HepG2 (cell line): ENCODE results near the gene NCOR2. TPM values are rescaled to one million over a fixed set of nuclear protein-coding genes. Genes with fewer than 3 reads are reported as not detected.

ENCODE experiments used
- ASH2L ChIP-seq: fragments of 300-600, 200-600 bp; sonication (generic); IDR thresholded peaks from 2 replicates; pipeline ENCODE4 v1.7.0; 2017; ENCODE audit warnings: low read depth, mild to moderate bottlenecking, moderate library complexity, mixed read lengths, low read length; ENCODE audit not compliant: insufficient read length
- DNMT3B ChIP-seq: conservative IDR thresholded peaks from 2 replicates; pipeline ENCODE4 v1.6.1; 2016; ENCODE audit warnings: missing biosample characterization, control low read depth
- HDAC1 ChIP-seq: sonication (generic); formaldehyde crosslinking; IDR thresholded peaks from 2 replicates; pipeline ENCODE4 v1.5.1; 2020; ENCODE audit warnings: mild to moderate bottlenecking, missing genetic modification reagents
- MYC ChIP-seq: sonication (generic); formaldehyde crosslinking; IDR thresholded peaks from 2 replicates; pipeline ENCODE4 v1.9.0; 2021; ENCODE audit warnings: missing genetic modification reagents, borderline replicate concordance
- RXRA ChIP-seq: sonication (generic); formaldehyde crosslinking; IDR thresholded peaks from 2 replicates; pipeline ENCODE4 v1.5.1; 2020; ENCODE audit warnings: missing genetic modification reagents
- polyA plus RNA-seq, 8 experiments: library from polyadenylated mRNA; depleted of rRNA in 3 of 8; stranded (reverse) in 7 of 8; unstranded in 1 of 8; fragments of >200 nt; fragmentation: Illumina TruSeq in 4 of 8; extraction: Trizol in 4 of 8; gene quantifications; 2 replicates each; pipeline versions ENCODE4 v1.2.1 to v1.2.3, GENCODE V29; 2011 to 2016; ENCODE audit warnings: low read depth in 4 of 8, missing spikeins in 1 of 8, mixed read lengths in 1 of 8; ENCODE audit not compliant: insufficient read depth in 1 of 8
- total RNA-seq, 5 experiments: library from RNA; depleted of rRNA; stranded (reverse); fragments of >200 nt; fragmentation: Illumina TruSeq; extraction: Trizol; gene quantifications; 2 replicates each; pipeline ENCODE4 v1.2.3, GENCODE V29; 2016; ENCODE audit warnings: low read depth in 1 of 5
- TF ChIP-seq, protein P1 (sequence below): sonication (generic); formaldehyde crosslinking; IDR thresholded peaks from 2 replicates; pipeline ENCODE4 v1.9.0; 2021; ENCODE audit warnings: missing genetic modification reagents, borderline replicate concordance
- TF ChIP-seq, protein P2 (sequence below), 2 experiments: fragments of 450-650 bp in 1 of 2; sonication (generic) in 1 of 2; formaldehyde crosslinking in 1 of 2; IDR thresholded peaks; 2 replicates each; pipeline versions ENCODE4 v1.6.1 to v1.8.0; 2016 to 2022; ENCODE audit warnings: antibody characterized with exemption in 1 of 2, mild to moderate bottlenecking in 1 of 2, missing genetic modification reagents in 1 of 2
- TF ChIP-seq, protein P3 (sequence below): sonication (generic); formaldehyde crosslinking; IDR thresholded peaks from 2 replicates; pipeline ENCODE4 v1.4.0; 2020; ENCODE audit warnings: missing genetic modification reagents
- TF ChIP-seq, protein P4 (sequence below): sonication (generic); formaldehyde crosslinking; IDR thresholded peaks from 2 replicates; pipeline ENCODE4 v1.8.0; 2022; ENCODE audit warnings: mild to moderate bottlenecking, missing genetic modification reagents, moderate library complexity

The NCOR2 gene
- total and polyA plus RNA-seq, 2 of the 13 experiments (the other 11 are each of a cell fraction or from before 2014, with no cell fraction given) = 4.5 to 5.7 TPM

DNA sequence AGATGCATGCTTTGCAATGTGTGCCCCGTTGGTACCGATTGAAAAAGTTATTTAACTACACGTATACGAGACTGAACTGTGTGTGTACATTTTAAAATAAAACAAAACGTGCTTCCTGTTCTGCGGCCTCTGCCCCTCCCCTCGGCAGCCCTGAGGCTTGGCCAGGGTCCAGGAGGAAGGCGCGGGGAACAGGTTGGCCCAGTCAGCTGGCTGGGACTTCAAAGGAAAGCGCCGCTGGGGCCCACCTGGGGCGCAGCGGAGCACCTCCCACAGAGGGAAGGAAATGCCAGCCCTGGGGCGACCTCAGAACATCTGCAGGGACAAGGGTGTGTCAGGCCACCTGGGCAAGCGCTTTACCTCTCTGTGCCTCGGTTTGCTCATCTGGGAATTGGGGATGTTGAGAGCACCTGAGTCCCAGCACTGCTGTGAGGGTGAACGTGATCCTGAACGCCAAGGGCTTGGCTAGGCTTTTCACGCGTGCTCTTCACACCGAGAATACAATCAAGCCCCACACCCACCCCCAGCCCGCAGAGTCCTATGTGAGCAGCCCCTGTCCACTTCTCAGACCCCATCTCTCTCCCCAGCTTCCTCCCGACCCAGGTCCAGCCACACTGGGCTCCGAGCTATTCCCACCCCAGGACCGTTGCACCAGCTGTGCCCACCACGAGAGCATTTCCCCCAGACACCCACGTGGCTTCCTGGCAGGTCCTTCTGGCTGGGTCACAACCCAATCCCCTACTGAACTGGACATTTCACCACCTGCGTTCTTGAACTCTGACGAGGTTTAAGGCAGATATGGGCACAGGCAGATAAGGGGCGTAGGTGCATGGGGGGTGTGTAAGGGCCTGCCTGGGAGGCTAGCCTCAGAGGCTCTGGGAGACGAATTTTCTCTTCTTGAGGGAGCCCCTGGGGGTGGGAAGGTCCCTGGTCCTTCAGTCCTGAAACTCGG lies 41.9 kb upstream of the NCOR2 start (continued):
- TF ChIP-seq, protein P1, sequence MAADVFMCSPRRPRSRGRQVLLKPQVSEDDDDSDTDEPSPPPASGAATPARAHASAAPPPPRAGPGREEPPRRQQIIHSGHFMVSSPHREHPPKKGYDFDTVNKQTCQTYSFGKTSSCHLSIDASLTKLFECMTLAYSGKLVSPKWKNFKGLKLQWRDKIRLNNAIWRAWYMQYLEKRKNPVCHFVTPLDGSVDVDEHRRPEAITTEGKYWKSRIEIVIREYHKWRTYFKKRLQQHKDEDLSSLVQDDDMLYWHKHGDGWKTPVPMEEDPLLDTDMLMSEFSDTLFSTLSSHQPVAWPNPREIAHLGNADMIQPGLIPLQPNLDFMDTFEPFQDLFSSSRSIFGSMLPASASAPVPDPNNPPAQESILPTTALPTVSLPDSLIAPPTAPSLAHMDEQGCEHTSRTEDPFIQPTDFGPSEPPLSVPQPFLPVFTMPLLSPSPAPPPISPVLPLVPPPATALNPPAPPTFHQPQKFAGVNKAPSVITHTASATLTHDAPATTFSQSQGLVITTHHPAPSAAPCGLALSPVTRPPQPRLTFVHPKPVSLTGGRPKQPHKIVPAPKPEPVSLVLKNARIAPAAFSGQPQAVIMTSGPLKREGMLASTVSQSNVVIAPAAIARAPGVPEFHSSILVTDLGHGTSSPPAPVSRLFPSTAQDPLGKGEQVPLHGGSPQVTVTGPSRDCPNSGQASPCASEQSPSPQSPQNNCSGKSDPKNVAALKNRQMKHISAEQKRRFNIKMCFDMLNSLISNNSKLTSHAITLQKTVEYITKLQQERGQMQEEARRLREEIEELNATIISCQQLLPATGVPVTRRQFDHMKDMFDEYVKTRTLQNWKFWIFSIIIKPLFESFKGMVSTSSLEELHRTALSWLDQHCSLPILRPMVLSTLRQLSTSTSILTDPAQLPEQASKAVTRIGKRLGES (CRISPR knock-in tag) = no peak
- TF ChIP-seq HDAC1 (CRISPR knock-in tag) = peak; percentile 88
- TF ChIP-seq, protein P2, sequence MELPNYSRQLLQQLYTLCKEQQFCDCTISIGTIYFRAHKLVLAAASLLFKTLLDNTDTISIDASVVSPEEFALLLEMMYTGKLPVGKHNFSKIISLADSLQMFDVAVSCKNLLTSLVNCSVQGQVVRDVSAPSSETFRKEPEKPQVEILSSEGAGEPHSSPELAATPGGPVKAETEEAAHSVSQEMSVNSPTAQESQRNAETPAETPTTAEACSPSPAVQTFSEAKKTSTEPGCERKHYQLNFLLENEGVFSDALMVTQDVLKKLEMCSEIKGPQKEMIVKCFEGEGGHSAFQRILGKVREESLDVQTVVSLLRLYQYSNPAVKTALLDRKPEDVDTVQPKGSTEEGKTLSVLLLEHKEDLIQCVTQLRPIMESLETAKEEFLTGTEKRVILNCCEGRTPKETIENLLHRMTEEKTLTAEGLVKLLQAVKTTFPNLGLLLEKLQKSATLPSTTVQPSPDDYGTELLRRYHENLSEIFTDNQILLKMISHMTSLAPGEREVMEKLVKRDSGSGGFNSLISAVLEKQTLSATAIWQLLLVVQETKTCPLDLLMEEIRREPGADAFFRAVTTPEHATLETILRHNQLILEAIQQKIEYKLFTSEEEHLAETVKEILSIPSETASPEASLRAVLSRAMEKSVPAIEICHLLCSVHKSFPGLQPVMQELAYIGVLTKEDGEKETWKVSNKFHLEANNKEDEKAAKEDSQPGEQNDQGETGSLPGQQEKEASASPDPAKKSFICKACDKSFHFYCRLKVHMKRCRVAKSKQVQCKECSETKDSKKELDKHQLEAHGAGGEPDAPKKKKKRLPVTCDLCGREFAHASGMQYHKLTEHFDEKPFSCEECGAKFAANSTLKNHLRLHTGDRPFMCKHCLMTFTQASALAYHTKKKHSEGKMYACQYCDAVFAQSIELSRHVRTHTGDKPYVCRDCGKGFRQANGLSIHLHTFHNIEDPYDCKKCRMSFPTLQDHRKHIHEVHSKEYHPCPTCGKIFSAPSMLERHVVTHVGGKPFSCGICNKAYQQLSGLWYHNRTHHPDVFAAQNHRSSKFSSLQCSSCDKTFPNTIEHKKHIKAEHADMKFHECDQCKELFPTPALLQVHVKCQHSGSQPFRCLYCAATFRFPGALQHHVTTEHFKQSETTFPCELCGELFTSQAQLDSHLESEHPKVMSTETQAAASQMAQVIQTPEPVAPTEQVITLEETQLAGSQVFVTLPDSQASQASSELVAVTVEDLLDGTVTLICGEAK (IDR thresholded peaks at IDR 0.05) = no peak
- TF ChIP-seq, protein P2 (CRISPR knock-in tag; IDR thresholded peaks at IDR 0.05) = no peak
- TF ChIP-seq ASH2L = peak; percentile 18
- no peak for TF ChIP-seq DNMT3B (CRISPR knock-in tag)
- TF ChIP-seq, protein P3, sequence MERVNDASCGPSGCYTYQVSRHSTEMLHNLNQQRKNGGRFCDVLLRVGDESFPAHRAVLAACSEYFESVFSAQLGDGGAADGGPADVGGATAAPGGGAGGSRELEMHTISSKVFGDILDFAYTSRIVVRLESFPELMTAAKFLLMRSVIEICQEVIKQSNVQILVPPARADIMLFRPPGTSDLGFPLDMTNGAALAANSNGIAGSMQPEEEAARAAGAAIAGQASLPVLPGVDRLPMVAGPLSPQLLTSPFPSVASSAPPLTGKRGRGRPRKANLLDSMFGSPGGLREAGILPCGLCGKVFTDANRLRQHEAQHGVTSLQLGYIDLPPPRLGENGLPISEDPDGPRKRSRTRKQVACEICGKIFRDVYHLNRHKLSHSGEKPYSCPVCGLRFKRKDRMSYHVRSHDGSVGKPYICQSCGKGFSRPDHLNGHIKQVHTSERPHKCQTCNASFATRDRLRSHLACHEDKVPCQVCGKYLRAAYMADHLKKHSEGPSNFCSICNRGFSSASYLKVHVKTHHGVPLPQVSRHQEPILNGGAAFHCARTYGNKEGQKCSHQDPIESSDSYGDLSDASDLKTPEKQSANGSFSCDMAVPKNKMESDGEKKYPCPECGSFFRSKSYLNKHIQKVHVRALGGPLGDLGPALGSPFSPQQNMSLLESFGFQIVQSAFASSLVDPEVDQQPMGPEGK (CRISPR knock-in tag) = peak; percentile 91
- no peak for TF ChIP-seq MYC
- TF ChIP-seq, protein P4, sequence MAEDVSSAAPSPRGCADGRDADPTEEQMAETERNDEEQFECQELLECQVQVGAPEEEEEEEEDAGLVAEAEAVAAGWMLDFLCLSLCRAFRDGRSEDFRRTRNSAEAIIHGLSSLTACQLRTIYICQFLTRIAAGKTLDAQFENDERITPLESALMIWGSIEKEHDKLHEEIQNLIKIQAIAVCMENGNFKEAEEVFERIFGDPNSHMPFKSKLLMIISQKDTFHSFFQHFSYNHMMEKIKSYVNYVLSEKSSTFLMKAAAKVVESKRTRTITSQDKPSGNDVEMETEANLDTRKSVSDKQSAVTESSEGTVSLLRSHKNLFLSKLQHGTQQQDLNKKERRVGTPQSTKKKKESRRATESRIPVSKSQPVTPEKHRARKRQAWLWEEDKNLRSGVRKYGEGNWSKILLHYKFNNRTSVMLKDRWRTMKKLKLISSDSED (CRISPR knock-in tag) = no peak
- peak; percentile 87 for TF ChIP-seq RXRA (CRISPR knock-in tag)
